Measurements from ENCODE around the gene PCSK5.
"Not testable (repeated sequence)": the region's sequence is repeated elsewhere in the genome, so short reads cannot be mapped to it uniquely, and the experiment has no call there.

- TF ChIP-seq, protein P1, sequence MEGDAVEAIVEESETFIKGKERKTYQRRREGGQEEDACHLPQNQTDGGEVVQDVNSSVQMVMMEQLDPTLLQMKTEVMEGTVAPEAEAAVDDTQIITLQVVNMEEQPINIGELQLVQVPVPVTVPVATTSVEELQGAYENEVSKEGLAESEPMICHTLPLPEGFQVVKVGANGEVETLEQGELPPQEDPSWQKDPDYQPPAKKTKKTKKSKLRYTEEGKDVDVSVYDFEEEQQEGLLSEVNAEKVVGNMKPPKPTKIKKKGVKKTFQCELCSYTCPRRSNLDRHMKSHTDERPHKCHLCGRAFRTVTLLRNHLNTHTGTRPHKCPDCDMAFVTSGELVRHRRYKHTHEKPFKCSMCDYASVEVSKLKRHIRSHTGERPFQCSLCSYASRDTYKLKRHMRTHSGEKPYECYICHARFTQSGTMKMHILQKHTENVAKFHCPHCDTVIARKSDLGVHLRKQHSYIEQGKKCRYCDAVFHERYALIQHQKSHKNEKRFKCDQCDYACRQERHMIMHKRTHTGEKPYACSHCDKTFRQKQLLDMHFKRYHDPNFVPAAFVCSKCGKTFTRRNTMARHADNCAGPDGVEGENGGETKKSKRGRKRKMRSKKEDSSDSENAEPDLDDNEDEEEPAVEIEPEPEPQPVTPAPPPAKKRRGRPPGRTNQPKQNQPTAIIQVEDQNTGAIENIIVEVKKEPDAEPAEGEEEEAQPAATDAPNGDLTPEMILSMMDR (IDR thresholded peaks at IDR 0.05 in 8 of 11, conservative IDR thresholded peaks at IDR 0.05 in 3 of 11) = not testable (repeated sequence)
- TF ChIP-seq POLR2A (IDR thresholded peaks at IDR 0.05) = not testable (repeated sequence)
Measured at GRCh38 chr9:75963321-75963720, 72.8 kb downstream of the PCSK5 start.
